PC-3 (cell line): ENCODE data around the gene PGF. TPM values are rescaled to one million over a fixed set of nuclear protein-coding genes. Genes with fewer than 3 reads are reported as not detected.
A peak's percentile ranks its signal among the peaks of the same experiment; 100 is the strongest.
"Not testable (repeated sequence)": the region's sequence is repeated elsewhere in the genome, so short reads cannot be mapped to it uniquely, and the experiment has no call there.

Experiments used
- ATAC-seq: fragments of 200-7000 bp; cut with Tn5 transposase; 2 replicates; pipeline ENCODE4 v1.9.1; 2020; ENCODE audit warnings: mild to moderate bottlenecking, moderate library complexity
- BruUV-seq: library from RNA; stranded (reverse); fragments of 400-500 nt; replicated peaks from 2 replicates; lab custom pipeline; 2021; lab: Mats Ljungman, UMichigan
- CTCF ChIA-PET: fragments of 300-600 bp; sonication (Branson Sonifier 250); formaldehyde crosslinking; loops from one replicate; lab custom pipeline; 2022; ENCODE audit warnings: antibody characterized with exemption; lab: Charles Lee
- POLR2A ChIA-PET: fragments of 300-600 bp; sonication (Branson Sonifier 250); formaldehyde crosslinking; loops from one replicate; lab custom pipeline; 2022; ENCODE audit warnings: antibody characterized with exemption; ENCODE audit not compliant: unreplicated experiment; lab: Charles Lee
- DNase-seq: peaks from one replicate; pipeline ENCODE4 v3.0.0-alpha.2; 2015
- H2AFZ ChIP-seq: fragments of 300-600 bp; sonication (generic); 2 replicates; pipeline ENCODE4 v1.6.0; 2016; ENCODE audit warnings: antibody characterized with exemption, low read length
- H3F3A ChIP-seq: fragments of 300-600 bp; sonication (generic); one replicate; pipeline ENCODE4 v1.6.0; 2017; ENCODE audit warnings: antibody characterized with exemption, low read length, control low read depth, mild to moderate bottlenecking; ENCODE audit not compliant: unreplicated experiment
- H3K27ac ChIP-seq: fragments of 300-600 bp; sonication (generic); 2 replicates; pipeline ENCODE4 v1.5.1; 2016; ENCODE audit warnings: mild to moderate bottlenecking, low read length
- H3K27me3 ChIP-seq: fragments of 300-600 bp; sonication (generic); 2 replicates; pipeline ENCODE4 v1.6.1; 2016; ENCODE audit warnings: low read length, mixed read lengths
- H3K36me3 ChIP-seq: fragments of 300-600 bp; sonication (generic); 2 replicates; pipeline ENCODE4 v1.6.1; 2016; ENCODE audit warnings: low read depth, mixed run types, low read length, mixed read lengths
- H3K4me1 ChIP-seq: fragments of 300-600 bp; sonication (generic); 2 replicates; pipeline ENCODE4 v1.5.1; 2016; ENCODE audit warnings: low read length; ENCODE audit not compliant: insufficient read depth
- H3K4me2 ChIP-seq: fragments of 300-600 bp; sonication (generic); 2 replicates; pipeline ENCODE4 v1.6.0; 2016; ENCODE audit warnings: low read length
- H3K4me3 ChIP-seq: fragments of 300-600 bp; sonication (generic); 2 replicates; pipeline ENCODE4 v1.5.1; 2016; ENCODE audit warnings: mild to moderate bottlenecking, low read length, mixed read lengths
- H3K79me2 ChIP-seq: fragments of 300-600 bp; sonication (generic); 2 replicates; pipeline ENCODE4 v1.6.1; 2017; ENCODE audit warnings: low read length, mixed read lengths
- H3K9ac ChIP-seq: fragments of 300-600 bp; sonication (generic); 2 replicates; pipeline ENCODE4 v1.6.0; 2016; ENCODE audit warnings: mild to moderate bottlenecking, low read length
- H3K9me2 ChIP-seq: fragments of 300-600 bp; sonication (generic); replicated peaks from 2 replicates; pipeline ENCODE4 v1.6.1; 2016; ENCODE audit warnings: mixed run types, low read length, mixed read lengths
- H3K9me3 ChIP-seq: fragments of 300-600 bp; sonication (generic); 2 replicates; pipeline ENCODE4 v1.6.1; 2016; ENCODE audit warnings: low read length, mixed read lengths
- H4K20me1 ChIP-seq: fragments of 300-600 bp; sonication (generic); 2 replicates; pipeline ENCODE4 v1.6.1; 2016; ENCODE audit warnings: low read length, mixed read lengths
- EZH2 ChIP-seq: fragments of 300-600 bp; sonication (generic); IDR thresholded peaks from one replicate; pipeline ENCODE4 v1.6.1; 2017; ENCODE audit warnings: antibody characterized with exemption, mild to moderate bottlenecking, low read length; ENCODE audit not compliant: unreplicated experiment
- EZH2phosphoT487 ChIP-seq: fragments of 300-600 bp; sonication (generic); IDR thresholded peaks from 2 replicates; pipeline ENCODE4 v1.6.1; 2018; ENCODE audit warnings: mild to moderate bottlenecking, antibody characterized with exemption, low read length, borderline replicate concordance
- intact Hi-C: fragments of 100-400 bp; cut with micrococcal nuclease; formaldehyde crosslinking; loops from 2 replicates; pipeline ENCODE4 v1.9.0; 2023
- total RNA-seq: library from RNA; depleted of rRNA; stranded (reverse); fragments of >200 nt; gene quantifications from 2 replicates; pipeline ENCODE4 v1.2.3, GENCODE V29; 2014
- TF ChIP-seq, protein P1 (sequence below): fragments of 300-600 bp; sonication (generic); conservative IDR thresholded peaks from 2 replicates; pipeline ENCODE4 v1.5.1; 2017; ENCODE audit warnings: antibody characterized with exemption, low read depth, mild to moderate bottlenecking, low read length

PGF gene
- total RNA-seq, 1 experiment from 2014 or later, result 0.26 TPM

DNA sequence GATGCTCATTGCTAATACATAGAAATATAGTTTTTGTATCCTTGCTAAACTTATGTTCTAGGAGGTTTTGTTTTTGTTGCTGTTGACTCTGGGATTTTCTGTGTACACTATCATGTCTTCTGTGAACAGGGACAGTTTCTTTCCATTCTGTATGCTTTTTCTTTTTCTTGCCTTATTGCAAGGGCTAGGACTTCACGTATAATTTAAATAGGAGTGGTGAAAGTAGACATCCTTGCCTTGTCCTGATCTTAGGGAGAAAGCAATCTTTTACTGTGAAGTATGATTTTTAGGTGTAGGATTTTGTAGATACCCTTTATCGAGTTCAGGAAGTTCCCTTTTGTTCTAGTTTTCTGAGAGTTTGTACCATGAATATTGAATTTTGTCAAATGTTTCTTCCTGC is 45.9 kb upstream of the PGF start:
- H3K27me3 ChIP-seq, result no peaks in the 10 kb centered on the region
- DNase-seq (no peak), ATAC-seq (no peak)
- no TSS peak for BruUV-seq
- no peaks in the 10 kb centered on the region for H3K9me2 ChIP-seq
- H3K4me2 ChIP-seq, result no peak overlapping the region
- H3K27ac ChIP-seq, result no peak overlapping the region
- H4K20me1 ChIP-seq, result 0 out of 2 replicates have a peak, but pooled peaks cover 3% of the 10 kb centered on the region
- H3K4me1 ChIP-seq, result peaks cover 28% of the 10 kb centered on the region
- no peak for TF ChIP-seq EZH2phosphoT487
- no peak for TF ChIP-seq EZH2
- TF ChIP-seq, protein P1, sequence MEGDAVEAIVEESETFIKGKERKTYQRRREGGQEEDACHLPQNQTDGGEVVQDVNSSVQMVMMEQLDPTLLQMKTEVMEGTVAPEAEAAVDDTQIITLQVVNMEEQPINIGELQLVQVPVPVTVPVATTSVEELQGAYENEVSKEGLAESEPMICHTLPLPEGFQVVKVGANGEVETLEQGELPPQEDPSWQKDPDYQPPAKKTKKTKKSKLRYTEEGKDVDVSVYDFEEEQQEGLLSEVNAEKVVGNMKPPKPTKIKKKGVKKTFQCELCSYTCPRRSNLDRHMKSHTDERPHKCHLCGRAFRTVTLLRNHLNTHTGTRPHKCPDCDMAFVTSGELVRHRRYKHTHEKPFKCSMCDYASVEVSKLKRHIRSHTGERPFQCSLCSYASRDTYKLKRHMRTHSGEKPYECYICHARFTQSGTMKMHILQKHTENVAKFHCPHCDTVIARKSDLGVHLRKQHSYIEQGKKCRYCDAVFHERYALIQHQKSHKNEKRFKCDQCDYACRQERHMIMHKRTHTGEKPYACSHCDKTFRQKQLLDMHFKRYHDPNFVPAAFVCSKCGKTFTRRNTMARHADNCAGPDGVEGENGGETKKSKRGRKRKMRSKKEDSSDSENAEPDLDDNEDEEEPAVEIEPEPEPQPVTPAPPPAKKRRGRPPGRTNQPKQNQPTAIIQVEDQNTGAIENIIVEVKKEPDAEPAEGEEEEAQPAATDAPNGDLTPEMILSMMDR, result no peak
- peaks cover 9% of the 10 kb centered on the region for H3K36me3 ChIP-seq
- H3K4me3 ChIP-seq, result no peak overlapping the region
- ChIA-PET POLR2A (no interaction called here), CTCF (no interaction called here)
- H2AFZ ChIP-seq, result no peak overlapping the region
- intact Hi-C loops, result loop anchor here (5.0 kb wide), 1 partner anchor 61 kb away; the partner anchor contains the start of gene ACYP1
- H3K9me3 ChIP-seq, result no peaks in the 10 kb centered on the region
- H3K9ac ChIP-seq, result no peak overlapping the region
- H3K79me2 ChIP-seq, result peaks cover 31% of the 10 kb centered on the region
- no peaks in the 10 kb centered on the region for H3F3A ChIP-seq

DNA sequence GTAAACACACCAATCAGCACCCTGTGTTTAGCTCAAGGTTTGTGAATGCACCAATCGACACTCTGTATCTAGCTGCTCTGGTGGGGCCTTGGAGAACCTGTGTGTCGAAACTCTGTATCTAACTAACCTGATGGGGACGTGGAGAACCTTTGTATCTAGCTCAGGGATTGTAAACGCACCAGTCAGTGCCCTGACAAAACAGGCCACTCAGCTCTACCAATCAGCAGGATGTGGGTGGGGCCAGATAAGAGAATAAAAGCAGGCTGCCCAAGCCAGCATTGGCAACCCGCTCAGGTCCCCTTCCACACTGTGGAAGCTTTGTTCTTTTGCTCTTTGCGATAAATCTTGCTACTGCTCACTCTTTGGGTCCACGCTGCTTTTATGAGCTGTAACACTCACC is 40.4 kb upstream of the PGF start:
- H3K79me2 ChIP-seq, H2AFZ ChIP-seq, ATAC-seq, H3K4me3 ChIP-seq, H3K27ac ChIP-seq, H3K36me3 ChIP-seq, H3K4me1 ChIP-seq, BruUV-seq, H4K20me1 ChIP-seq, POLR2A ChIA-PET, H3K4me2 ChIP-seq, H3K27me3 ChIP-seq, H3F3A ChIP-seq, H3K9me2 ChIP-seq, H3K9ac ChIP-seq, CTCF ChIA-PET, H3K9me3 ChIP-seq, DNase-seq, intact Hi-C loops: not testable (repeated sequence)

DNA sequence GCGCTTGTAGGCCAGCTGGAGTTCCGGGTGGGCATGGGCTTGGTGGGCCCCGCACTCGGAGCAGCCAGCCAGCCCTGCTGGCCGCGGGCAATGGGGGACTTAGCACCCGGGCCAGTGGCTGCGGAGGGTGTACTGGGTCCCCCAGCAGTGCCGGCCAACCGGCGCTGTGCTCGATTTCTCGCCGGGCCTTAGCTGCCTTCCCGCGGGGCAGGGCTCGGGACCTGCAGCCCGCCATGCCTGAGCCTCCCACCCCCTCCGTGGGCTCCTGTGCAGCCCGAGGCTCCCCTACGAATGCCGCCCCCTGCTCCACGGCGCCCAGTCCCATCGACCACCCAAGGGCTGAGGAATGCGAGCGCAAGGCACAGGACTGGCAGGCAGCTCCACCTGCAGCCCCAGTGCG is 38.8 kb upstream of the PGF start:
- H2AFZ ChIP-seq, H3K4me3 ChIP-seq, H3K9me2 ChIP-seq, ATAC-seq, H3K9me3 ChIP-seq, H3K36me3 ChIP-seq, H3K4me2 ChIP-seq, H3F3A ChIP-seq, H3K79me2 ChIP-seq, DNase-seq, intact Hi-C loops, H3K27me3 ChIP-seq, BruUV-seq, POLR2A ChIA-PET, CTCF ChIA-PET, H3K9ac ChIP-seq, H3K27ac ChIP-seq, H4K20me1 ChIP-seq, H3K4me1 ChIP-seq: not testable (repeated sequence)

DNA sequence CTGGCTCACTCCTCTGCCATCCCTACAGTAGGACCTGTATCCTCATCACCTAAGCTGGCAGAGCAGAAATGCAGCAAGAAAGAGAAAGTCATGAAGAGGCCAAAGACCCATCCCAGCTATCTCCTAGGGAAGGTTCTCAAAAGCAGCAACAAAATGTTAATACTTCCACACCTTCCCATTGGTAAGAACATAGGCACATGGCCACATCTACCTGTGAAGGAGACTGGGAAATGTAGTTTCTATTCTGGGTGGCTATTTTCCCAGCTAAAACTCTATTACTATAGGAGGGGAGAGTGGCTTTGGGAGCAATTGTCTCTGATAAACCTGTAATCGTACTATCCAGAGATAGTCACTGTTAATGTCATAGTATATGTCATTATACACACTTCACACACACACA is 33.6 kb upstream of the PGF start:
- Histone ChIP-seq H2AFZ (no peak overlapping the region), H3K9me3 (no peaks in the 10 kb centered on the region), H3K27ac (peak overlapping the region; percentile 25; the same call in 1 of the 2 replicates), H3K4me2 (0 out of 2 replicates have a peak overlapping the region, but pooled peaks have one; percentile 40), H3K4me3 (no peak overlapping the region), H3K27me3 (no peaks in the 10 kb centered on the region), H3K9me2 (no peaks in the 10 kb centered on the region), H3K36me3 (no peaks in the 10 kb centered on the region), H3K79me2 (no peaks in the 10 kb centered on the region), H4K20me1 (no peaks in the 10 kb centered on the region), H3K4me1 (peaks cover 17% of the 10 kb centered on the region), H3K9ac (no peak overlapping the region), H3F3A (no peaks in the 10 kb centered on the region)
- ATAC-seq (no peak), DNase-seq (no peak)
- TF ChIP-seq EZH2 (no peak), EZH2phosphoT487 (no peak)
- TF ChIP-seq, protein P1, result no peak
- no TSS peak for BruUV-seq
- CTCF ChIA-PET, result interaction anchor here (0.8 kb wide), 1 partner anchor 13 kb away, joined by 3 read pairs; the partner anchor contains the start of gene EIF2B2
- intact Hi-C loops, result loop anchor here (1.0 to 5.0 kb wide), 3 partner anchors 13 to 73 kb away; partner anchors contain the start of genes ACYP1 and EIF2B2
- POLR2A ChIA-PET, result interaction anchor here (0.6 to 1.0 kb wide), 3 partner anchors 9 to 200 kb away, joined by 3 to 18 read pairs (median 3); no protein-coding TSS in a partner anchor
